Neutrophil (primary cell): Measurements from ENCODE around the gene PRIM1.
"Not testable (repeated sequence)": the region's sequence is repeated elsewhere in the genome, so short reads cannot be mapped to it uniquely, and the experiment has no call there.

Experiments
- H3K27ac ChIP-seq: fragments of 200-600 bp; sonication (generic); 2 replicates; pipeline ENCODE4 v1.5.1; 2016; ENCODE audit warnings: mild to moderate bottlenecking, moderate library complexity
- H3K27me3 ChIP-seq: fragments of 200-600 bp; sonication (generic); 2 replicates; pipeline ENCODE4 v1.6.0; 2016; ENCODE audit warnings: mild to moderate bottlenecking
- H3K36me3 ChIP-seq: fragments of 200-600 bp; sonication (generic); 2 replicates; pipeline ENCODE4 v1.5.1; 2017
- H3K4me1 ChIP-seq, 2 experiments: fragments of 200-600 bp in 1 of 2; sonication (generic) in 1 of 2; 1 replicate in 1 of 2; 2 replicates in 1 of 2; pipeline versions ENCODE4 v1.5.1 to v1.6.1; 2013 to 2016; ENCODE audit warnings: low read depth in 1 of 2, low read length in 1 of 2, mild to moderate bottlenecking in 1 of 2, moderate library complexity in 1 of 2; ENCODE audit not compliant: control insufficient read depth in 1 of 2, insufficient read depth in 1 of 2
- H3K4me3 ChIP-seq, 2 experiments: fragments of 200-600 bp in 1 of 2; sonication (generic) in 1 of 2; 1 replicate in 1 of 2; 2 replicates in 1 of 2; pipeline ENCODE4 v1.5.1; 2013 to 2016; ENCODE audit warnings: low read depth in 1 of 2, low read length in 1 of 2, mild to moderate bottlenecking in 1 of 2, moderate library complexity in 1 of 2
- H3K9me3 ChIP-seq: fragments of 200-600 bp; sonication (generic); 2 replicates; pipeline ENCODE4 v1.5.1; 2016
- TF ChIP-seq, protein P1 (sequence below): fragments of 200-600 bp; sonication (generic); IDR thresholded peaks from 2 replicates; pipeline ENCODE4 v1.5.1; 2016; ENCODE audit warnings: antibody characterized with exemption

The PRIM1 gene

DNA sequence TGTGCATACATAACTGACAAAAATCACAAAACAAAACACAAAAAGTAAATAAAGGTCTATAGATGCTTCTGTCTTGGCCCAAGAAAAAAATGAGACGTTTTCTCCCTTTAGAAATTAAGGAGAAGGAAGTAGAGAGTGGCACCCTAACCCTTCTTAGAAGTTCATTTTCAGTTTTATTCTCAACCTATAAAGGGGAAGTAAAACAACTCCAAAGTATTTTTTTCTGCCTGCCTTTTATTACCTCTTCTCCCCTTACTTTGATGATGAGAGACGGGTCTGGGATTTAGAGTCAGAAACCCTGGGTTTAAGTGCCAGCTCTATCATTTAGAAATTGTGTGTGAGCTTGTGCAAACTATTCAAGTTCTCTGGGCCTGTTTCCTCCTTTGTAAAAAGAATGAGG lies 2.8 kb downstream of the PRIM1 start:
- H3K27me3 ChIP-seq: no peaks in the 10 kb centered on the region
- H3K36me3 ChIP-seq: no peaks in the 10 kb centered on the region
- peaks cover 24 to 28% of the 10 kb centered on the region in 2 experiments for H3K4me1 ChIP-seq
- H3K4me3 ChIP-seq: no peak overlapping the region
- H3K9me3 ChIP-seq: no peaks in the 10 kb centered on the region
- TF ChIP-seq, protein P1, sequence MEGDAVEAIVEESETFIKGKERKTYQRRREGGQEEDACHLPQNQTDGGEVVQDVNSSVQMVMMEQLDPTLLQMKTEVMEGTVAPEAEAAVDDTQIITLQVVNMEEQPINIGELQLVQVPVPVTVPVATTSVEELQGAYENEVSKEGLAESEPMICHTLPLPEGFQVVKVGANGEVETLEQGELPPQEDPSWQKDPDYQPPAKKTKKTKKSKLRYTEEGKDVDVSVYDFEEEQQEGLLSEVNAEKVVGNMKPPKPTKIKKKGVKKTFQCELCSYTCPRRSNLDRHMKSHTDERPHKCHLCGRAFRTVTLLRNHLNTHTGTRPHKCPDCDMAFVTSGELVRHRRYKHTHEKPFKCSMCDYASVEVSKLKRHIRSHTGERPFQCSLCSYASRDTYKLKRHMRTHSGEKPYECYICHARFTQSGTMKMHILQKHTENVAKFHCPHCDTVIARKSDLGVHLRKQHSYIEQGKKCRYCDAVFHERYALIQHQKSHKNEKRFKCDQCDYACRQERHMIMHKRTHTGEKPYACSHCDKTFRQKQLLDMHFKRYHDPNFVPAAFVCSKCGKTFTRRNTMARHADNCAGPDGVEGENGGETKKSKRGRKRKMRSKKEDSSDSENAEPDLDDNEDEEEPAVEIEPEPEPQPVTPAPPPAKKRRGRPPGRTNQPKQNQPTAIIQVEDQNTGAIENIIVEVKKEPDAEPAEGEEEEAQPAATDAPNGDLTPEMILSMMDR: no peak
- peak overlapping the region; percentile 60 for H3K27ac ChIP-seq

DNA sequence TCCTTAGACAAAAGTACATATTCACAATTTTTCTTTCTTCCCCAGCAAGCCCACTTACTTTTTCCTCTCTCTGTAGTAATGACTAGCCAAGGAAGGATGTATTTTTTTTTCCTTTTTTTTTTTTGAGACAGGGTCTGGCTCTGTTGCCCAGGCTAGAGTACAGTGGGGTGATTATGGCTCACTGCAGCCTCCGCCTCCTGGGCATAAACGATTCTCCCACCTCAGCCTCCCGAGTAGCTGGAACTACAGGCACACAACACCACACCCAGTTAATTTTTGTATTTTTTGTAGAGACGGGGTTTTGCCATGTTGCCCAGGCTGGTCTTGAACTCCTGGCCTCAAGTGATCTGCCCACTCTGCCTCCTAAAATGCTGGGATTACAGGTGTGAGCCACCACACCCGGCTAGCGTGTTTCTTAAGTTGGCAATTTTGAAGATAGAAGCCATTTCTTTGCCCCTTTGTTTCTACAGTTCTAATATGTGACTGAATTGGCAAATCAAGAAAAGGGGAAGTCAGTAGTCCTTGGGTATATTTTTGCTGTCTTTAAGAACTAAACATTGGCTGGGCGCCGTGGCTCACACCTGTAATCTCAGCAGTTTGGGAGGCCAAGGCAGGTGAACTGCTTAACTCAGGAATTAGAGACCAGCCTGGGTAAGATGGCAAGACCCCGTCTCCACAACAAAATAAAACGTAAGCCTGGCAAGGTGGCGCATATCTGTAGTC lies 23.8 kb downstream of the PRIM1 start:
- TF ChIP-seq, protein P1: no peak
- H3K9me3 ChIP-seq: no peaks in the 10 kb centered on the region
- H3K4me3 ChIP-seq: no peak overlapping the region
- peak overlapping the region; percentile 38 for H3K27ac ChIP-seq
- H3K36me3 ChIP-seq: peaks cover 8% of the 10 kb centered on the region
- H3K27me3 ChIP-seq: no peaks in the 10 kb centered on the region
- H3K4me1 ChIP-seq: peaks cover 23 to 24% of the 10 kb centered on the region in 2 experiments

DNA sequence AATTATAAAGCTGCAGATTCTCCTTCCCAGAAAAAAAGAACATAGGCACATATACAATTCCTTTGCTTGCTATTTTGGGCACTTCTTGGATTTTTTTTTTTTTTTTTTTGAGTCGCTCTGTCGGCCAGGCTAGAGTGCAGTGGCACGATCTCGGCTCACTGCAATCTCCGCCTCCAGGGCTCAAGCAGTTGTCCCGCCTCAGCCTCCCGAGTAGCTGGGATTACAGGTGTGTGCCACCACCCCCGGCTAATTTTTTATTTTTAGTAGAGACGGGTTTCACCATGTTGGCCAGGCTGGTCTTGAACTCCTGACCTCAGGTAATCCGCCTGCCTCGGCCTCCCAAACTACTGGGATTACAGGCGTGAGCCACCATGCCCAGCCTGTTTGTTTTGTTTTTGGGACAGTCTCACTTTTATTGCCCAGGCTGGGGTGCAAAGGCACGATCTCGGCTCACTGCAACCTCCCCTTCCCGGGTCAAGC lies 25.9 kb downstream of the PRIM1 start:
- H3K27ac ChIP-seq: peak overlapping the region; percentile 96

DNA sequence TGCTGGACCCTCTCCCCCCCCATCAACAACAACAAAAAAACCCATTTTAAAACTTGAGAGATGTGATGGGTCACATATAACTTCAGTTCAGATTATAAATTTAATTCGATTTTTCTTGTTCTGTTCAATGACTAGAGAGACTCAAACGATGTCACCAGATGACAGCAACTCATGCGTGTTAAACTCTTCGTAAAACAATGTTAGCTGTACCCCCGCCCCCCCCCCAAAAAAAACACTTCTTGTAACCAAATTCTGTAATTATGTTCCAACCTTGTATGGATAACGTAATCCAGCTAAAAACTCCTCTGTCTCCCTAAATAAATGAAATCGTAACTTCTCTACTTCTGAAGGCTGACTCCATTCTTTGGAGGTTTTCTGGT lies 26.4 kb downstream of the PRIM1 start:
- peaks cover 49 to 50% of the 10 kb centered on the region in 2 experiments for H3K4me1 ChIP-seq
- TF ChIP-seq, protein P1: no peak
- no peaks in the 10 kb centered on the region for H3K27me3 ChIP-seq
- H3K9me3 ChIP-seq: no peaks in the 10 kb centered on the region
- H3K27ac ChIP-seq: peak overlapping the region; percentile 96
- H3K36me3 ChIP-seq: no peaks in the 10 kb centered on the region
- peak overlapping the region; percentile 91 to 97 for H3K4me3 ChIP-seq

More for the DNA sequence above, 25.9 kb downstream of the PRIM1 start:
- not testable (repeated sequence) for H3K36me3 ChIP-seq, H3K27me3 ChIP-seq, H3K9me3 ChIP-seq
- Histone ChIP-seq H3K4me3 (peak overlapping the region in 1 of 2 experiments; percentile 91), H3K4me1 (peaks cover 44 to 45% of the 10 kb centered on the region in 2 experiments)

DNA sequence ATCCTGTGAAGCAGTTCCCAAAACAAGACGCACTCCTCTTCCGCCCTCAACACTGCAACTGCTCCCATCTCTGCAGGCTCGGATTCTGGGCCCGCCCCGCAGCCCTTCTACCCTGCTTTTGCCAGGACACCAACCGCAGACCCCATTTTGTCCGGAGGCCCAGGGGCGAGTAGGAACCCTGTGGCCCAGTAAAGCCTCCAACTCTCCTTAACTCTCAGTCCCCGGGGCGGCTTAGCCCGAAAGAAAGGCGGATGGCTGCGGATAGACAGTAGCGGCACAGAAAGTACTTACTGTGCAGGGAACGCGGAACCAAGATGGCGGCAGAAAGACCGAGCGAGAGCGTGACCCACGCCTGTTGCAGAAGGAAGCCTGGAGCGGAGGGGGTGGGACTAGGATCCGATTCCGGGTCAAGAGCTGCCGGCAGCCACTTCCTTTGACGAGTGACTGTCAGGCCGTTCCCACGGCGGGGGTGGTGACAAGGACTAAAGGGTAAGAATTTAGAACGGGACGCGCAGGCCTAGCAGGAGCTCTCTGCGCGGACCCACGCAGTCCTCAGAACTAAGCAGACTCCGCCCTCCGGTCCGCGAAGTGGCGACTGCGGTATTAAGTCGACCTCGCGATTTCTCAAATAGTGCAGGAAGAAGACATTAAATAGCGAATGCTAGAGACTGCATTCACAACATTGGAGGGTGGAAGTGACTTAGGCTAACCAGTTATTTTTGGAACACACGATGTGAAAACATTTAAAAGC lies 27.0 kb downstream of the PRIM1 start, which contains the start of gene NACA:
Gene NACA (minus strand): TSS at position 328 of the 751 bp plus-strand sequence. CDS start 778 bp downstream, outside the sequence.
- Histone ChIP-seq H3K4me1 (peaks cover 55 to 56% of the 10 kb centered on the region in 2 experiments), H3K36me3 (no peaks in the 10 kb centered on the region), H3K27ac (peak within 1 kb of the TSS; percentile 96), H3K4me3 (peak within 1 kb of the TSS; percentile 91 to 97), H3K27me3 (no peaks in the 10 kb centered on the region), H3K9me3 (no peaks in the 10 kb centered on the region)
- TF ChIP-seq, protein P1: no peak

DNA sequence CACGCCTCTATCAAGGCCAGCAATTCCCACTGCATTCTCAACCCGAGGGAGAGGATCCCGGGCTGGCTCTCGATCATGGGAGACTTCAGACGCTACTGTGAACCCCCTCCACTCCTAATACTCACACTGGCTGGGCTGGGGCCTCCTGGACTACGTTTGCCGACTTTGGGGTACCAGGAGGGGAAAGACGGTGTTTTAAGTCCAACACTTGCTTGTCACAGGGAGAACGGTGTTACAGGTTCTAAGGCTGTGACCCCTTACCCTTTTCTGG lies 27.5 kb downstream of the PRIM1 start:
- Histone ChIP-seq H3K36me3 (no peaks in the 10 kb centered on the region), H3K27me3 (no peaks in the 10 kb centered on the region), H3K27ac (peak overlapping the region; percentile 96), H3K9me3 (no peaks in the 10 kb centered on the region), H3K4me1 (peaks cover 60 to 61% of the 10 kb centered on the region in 2 experiments), H3K4me3 (peak overlapping the region; percentile 91 to 97)
- TF ChIP-seq, protein P1: no peak
